ENCODE results near the gene CHD6. TPM values are rescaled to one million over a fixed set of nuclear protein-coding genes. Genes with fewer than 3 reads are reported as not detected.

CHD6 gene
- total RNA-seq, 1 experiment from 2014 or later: 51.1 TPM

GRCh38 chr20:41479113-41479512, 139.1 kb downstream of the CHD6 start:
- Histone ChIP-seq H3K9me2 (ENCODE audit: insufficient read depth) (no peaks in the 10 kb centered on the region; the same call in 1 of the 2 replicates), H3K27me3 (ENCODE audit: insufficient read depth, low read depth) (no peaks in the 10 kb centered on the region), H3F3A (ENCODE audit: insufficient read depth, low read depth) (peaks cover 13% of the 10 kb centered on the region), H3K4me3 (no peak overlapping the region), H3K4me2 (no peak overlapping the region), H4K20me1 (ENCODE audit: insufficient read depth) (no peaks in the 10 kb centered on the region), H3K4me1 (replicated peaks; ENCODE audit: insufficient read depth) (peaks cover 20% of the 10 kb centered on the region), H3K79me2 (ENCODE audit: low read depth) (no peaks in the 10 kb centered on the region), H3K27ac (no peak overlapping the region), H3K9me3 (ENCODE audit: insufficient read depth, low read depth) (no peaks in the 10 kb centered on the region), H2AFZ (no peak overlapping the region), H3K36me3 (ENCODE audit: low read depth) (peaks cover 28% of the 10 kb centered on the region; the same call in 1 of the 2 replicates)
- intact Hi-C loops (cut with micrococcal nuclease; ENCODE audit: unreplicated experiment): loop anchor here (5.0 kb wide), 1 partner anchor 213 kb away; no protein-coding TSS in a partner anchor
- BruUV-seq (replicated peaks): no TSS peak
- DNase-seq: no peak
- TF ChIP-seq CTCF (conservative IDR thresholded peaks at IDR 0.05): no peak
- TF ChIP-seq EZH2 (IDR thresholded peaks at IDR 0.05; ENCODE audit: low read depth): no peak
- CTCF ChIA-PET: no interaction called here
- POLR2A ChIA-PET (ENCODE audit: unreplicated experiment): no interaction called here

GRCh38 chr20:41478026-41478425, 140.2 kb downstream of the CHD6 start:
- H3K4me3 ChIP-seq: no peak overlapping the region
- peaks cover 19% of the 10 kb centered on the region; the same call in 1 of the 2 replicates for H3K36me3 ChIP-seq (ENCODE audit: low read depth)
- POLR2A ChIA-PET (ENCODE audit: unreplicated experiment): interaction anchor here (0.6 kb wide), 1 partner anchor 9 kb away, joined by 5 read pairs; no protein-coding TSS in a partner anchor
- no TSS peak for BruUV-seq (replicated peaks)
- peaks cover 20% of the 10 kb centered on the region for H3K4me1 ChIP-seq (replicated peaks; ENCODE audit: insufficient read depth)
- H3K4me2 ChIP-seq: no peak overlapping the region
- DNase-seq: no peak
- no peaks in the 10 kb centered on the region for H3K9me2 ChIP-seq (ENCODE audit: insufficient read depth)
- intact Hi-C loops (cut with micrococcal nuclease; ENCODE audit: unreplicated experiment): loop anchor here (5.0 kb wide), 1 partner anchor 214 kb away; no protein-coding TSS in a partner anchor
- no peak overlapping the region for H2AFZ ChIP-seq
- no peaks in the 10 kb centered on the region for H3K9me3 ChIP-seq (ENCODE audit: insufficient read depth, low read depth)
- no peak overlapping the region for H3K27ac ChIP-seq
- H3K27me3 ChIP-seq (ENCODE audit: insufficient read depth, low read depth): no peaks in the 10 kb centered on the region
- CTCF ChIA-PET: no interaction called here
- H3K79me2 ChIP-seq (ENCODE audit: low read depth): no peaks in the 10 kb centered on the region
- TF ChIP-seq CTCF (conservative IDR thresholded peaks at IDR 0.05) (no peak), EZH2 (IDR thresholded peaks at IDR 0.05; ENCODE audit: low read depth) (no peak)
- peaks cover 13% of the 10 kb centered on the region for H3F3A ChIP-seq (ENCODE audit: insufficient read depth, low read depth)
- H4K20me1 ChIP-seq (ENCODE audit: insufficient read depth): no peaks in the 10 kb centered on the region

GRCh38 chr20:41476446-41476845, 141.7 kb downstream of the CHD6 start:
- Histone ChIP-seq H3K9me3 (ENCODE audit: insufficient read depth, low read depth) (no peaks in the 10 kb centered on the region), H3K36me3 (ENCODE audit: low read depth) (0 out of 2 replicates have a peak, but pooled peaks cover 8% of the 10 kb centered on the region), H3K4me3 (no peak overlapping the region), H3K4me1 (replicated peaks; ENCODE audit: insufficient read depth) (peaks cover 20% of the 10 kb centered on the region), H3K9me2 (ENCODE audit: insufficient read depth) (no peaks in the 10 kb centered on the region), H3K4me2 (0 out of 2 replicates have a peak overlapping the region, but pooled peaks have one; percentile 1), H3K79me2 (ENCODE audit: low read depth) (no peaks in the 10 kb centered on the region), H3F3A (ENCODE audit: insufficient read depth, low read depth) (peaks cover 13% of the 10 kb centered on the region), H2AFZ (no peak overlapping the region), H3K27me3 (ENCODE audit: insufficient read depth, low read depth) (no peaks in the 10 kb centered on the region), H3K27ac (peak overlapping the region; percentile 15; the same call in 1 of the 2 replicates), H4K20me1 (ENCODE audit: insufficient read depth) (no peaks in the 10 kb centered on the region)
- intact Hi-C loops (cut with micrococcal nuclease; ENCODE audit: unreplicated experiment): loop anchor here (5.0 kb wide), 1 partner anchor 216 kb away; no protein-coding TSS in a partner anchor
- ChIA-PET CTCF (no interaction called here), POLR2A (ENCODE audit: unreplicated experiment) (no interaction called here)
- no TSS peak for BruUV-seq (replicated peaks)
- no peak for DNase-seq
- TF ChIP-seq CTCF (conservative IDR thresholded peaks at IDR 0.05) (no peak), EZH2 (IDR thresholded peaks at IDR 0.05; ENCODE audit: low read depth) (no peak)

Measured in PC-9 (cell line).